Cardiac muscle cell (in vitro differentiated cells and primary cell): Measurements from ENCODE around the gene CABP5. TPM values are rescaled to one million over a fixed set of nuclear protein-coding genes. Genes with fewer than 3 reads are reported as not detected.
A peak's percentile ranks its signal among the peaks of the same experiment; 100 is the strongest.
"Not testable (repeated sequence)": the region's sequence is repeated elsewhere in the genome, so short reads cannot be mapped to it uniquely, and the experiment has no call there.

Experiments
- DNase-seq, 2 donors: peaks; one replicate each; pipeline versions ENCODE4 v3.0.0 to v3.0.0-alpha.2; 2010 to 2017; ENCODE audit warnings: low read depth in 1 of 2, low spot score in 1 of 2
- H3K27ac ChIP-seq: fragments of 200-600 bp; sonication (generic); 2 replicates; pipeline ENCODE4 v1.5.1; 2016
- H3K27me3 ChIP-seq: fragments of 200-600 bp; sonication (generic); 2 replicates; pipeline ENCODE4 v1.6.0; 2016; ENCODE audit warnings: control low read depth
- H3K36me3 ChIP-seq: fragments of 200-600 bp; sonication (generic); 2 replicates; pipeline ENCODE4 v1.5.1; 2016; ENCODE audit warnings: control low read depth
- H3K4me1 ChIP-seq: fragments of 200-600 bp; sonication (generic); 2 replicates; pipeline ENCODE4 v1.8.1; 2017; ENCODE audit warnings: low read depth, mild to moderate bottlenecking, mixed run types
- H3K4me3 ChIP-seq: fragments of 200-600 bp; sonication (generic); 2 replicates; pipeline ENCODE4 v1.5.1; 2016; ENCODE audit warnings: mild to moderate bottlenecking
- H3K9me3 ChIP-seq: fragments of 200-600 bp; sonication (generic); 2 replicates; pipeline ENCODE4 v1.5.1; 2017; ENCODE audit warnings: low read depth, mild to moderate bottlenecking, control low read depth
- CTCF ChIP-seq: IDR thresholded peaks from 2 replicates; pipeline ENCODE4 v1.5.1; 2012; ENCODE audit warnings: low read depth, mild to moderate bottlenecking, low read length
- polyA plus RNA-seq: library from polyadenylated mRNA; unstranded; fragments of >200 nt; fragmentation: Nextera tagmentation; extraction: Ambion mirVana; gene quantifications from 2 replicates; pipeline ENCODE4 v1.2.1, GENCODE V29; 2016
- total RNA-seq: library from RNA; depleted of rRNA; stranded (reverse); fragments of >200 nt; gene quantifications from 2 replicates; pipeline ENCODE4 v1.2.3, GENCODE V29; 2016

CABP5 gene
- total RNA-seq (not detected in 2 replicates), polyA plus RNA-seq (not detected in 2 replicates)

GRCh38 chr19:48043675-48044258 lies at the start of gene CABP5:
Gene CABP5 (minus strand): TSS chr19:48044079. CDS start chr19:48043922, 157 bp downstream.
- no peak within 1 kb of the TSS for H3K4me3 ChIP-seq
- no peak for DNase-seq
- no peaks in the 10 kb centered on the region for H3K4me1 ChIP-seq
- no peak within 1 kb of the TSS for H3K27ac ChIP-seq
- no peaks in the 10 kb centered on the region for H3K9me3 ChIP-seq
- H3K36me3 ChIP-seq: no peaks in the 10 kb centered on the region
- TF ChIP-seq CTCF: no peak
- no peaks in the 10 kb centered on the region for H3K27me3 ChIP-seq

GRCh38 chr19:48091111-48091718 lies 47.3 kb upstream of the CABP5 start:
- not testable (repeated sequence) for H3K36me3 ChIP-seq, H3K27ac ChIP-seq, H3K4me3 ChIP-seq, H3K4me1 ChIP-seq, H3K27me3 ChIP-seq, H3K9me3 ChIP-seq
- peak in 1 of 2 donors; percentile 74 for DNase-seq

- no peaks in the 10 kb centered on the region for H3K36me3 ChIP-seq
- H3K27ac ChIP-seq: no peak overlapping the region
- no peaks in the 10 kb centered on the region for H3K27me3 ChIP-seq
- no peak for DNase-seq
- TF ChIP-seq CTCF: no peak
- no peaks in the 10 kb centered on the region for H3K4me1 ChIP-seq
- no peak overlapping the region for H3K4me3 ChIP-seq
- H3K9me3 ChIP-seq: no peaks in the 10 kb centered on the region
Measured at GRCh38 chr19:48090281-48090802, 46.5 kb upstream of the CABP5 start.

GRCh38 chr19:48088991-48089390 lies 45.1 kb upstream of the CABP5 start:
- not testable (repeated sequence) for H3K9me3 ChIP-seq, H3K4me1 ChIP-seq, H3K27ac ChIP-seq, H3K4me3 ChIP-seq, H3K36me3 ChIP-seq, H3K27me3 ChIP-seq, DNase-seq

- no peak for TF ChIP-seq CTCF
Measured at GRCh38 chr19:48085904-48086864, 42.3 kb upstream of the CABP5 start.

GRCh38 chr19:48085076-48085475 lies 41.2 kb upstream of the CABP5 start:
- no peaks in the 10 kb centered on the region for H3K4me1 ChIP-seq
- H3K36me3 ChIP-seq: no peaks in the 10 kb centered on the region
- DNase-seq: no peak
- TF ChIP-seq CTCF: no peak
- H3K27ac ChIP-seq: no peak overlapping the region
- no peaks in the 10 kb centered on the region for H3K27me3 ChIP-seq
- H3K9me3 ChIP-seq: no peaks in the 10 kb centered on the region
- H3K4me3 ChIP-seq: no peak overlapping the region

More at GRCh38 chr19:48085904-48086864, 42.3 kb upstream of the CABP5 start:
- H3K4me3 ChIP-seq: no peak overlapping the region
- H3K27ac ChIP-seq: no peak overlapping the region
- no peaks in the 10 kb centered on the region for H3K9me3 ChIP-seq
- no peak for DNase-seq
- no peaks in the 10 kb centered on the region for H3K27me3 ChIP-seq
- no peaks in the 10 kb centered on the region for H3K4me1 ChIP-seq
- no peaks in the 10 kb centered on the region for H3K36me3 ChIP-seq
